ENCODE data around the gene RANGAP1. TPM values are rescaled to one million over a fixed set of nuclear protein-coding genes. Genes with fewer than 3 reads are reported as not detected.
"Not testable (repeated sequence)": the region's sequence is repeated elsewhere in the genome, so short reads cannot be mapped to it uniquely, and the experiment has no call there.

RANGAP1 gene
- total RNA-seq, 2 experiments from 2014 or later: 150 to 151 TPM

DNA sequence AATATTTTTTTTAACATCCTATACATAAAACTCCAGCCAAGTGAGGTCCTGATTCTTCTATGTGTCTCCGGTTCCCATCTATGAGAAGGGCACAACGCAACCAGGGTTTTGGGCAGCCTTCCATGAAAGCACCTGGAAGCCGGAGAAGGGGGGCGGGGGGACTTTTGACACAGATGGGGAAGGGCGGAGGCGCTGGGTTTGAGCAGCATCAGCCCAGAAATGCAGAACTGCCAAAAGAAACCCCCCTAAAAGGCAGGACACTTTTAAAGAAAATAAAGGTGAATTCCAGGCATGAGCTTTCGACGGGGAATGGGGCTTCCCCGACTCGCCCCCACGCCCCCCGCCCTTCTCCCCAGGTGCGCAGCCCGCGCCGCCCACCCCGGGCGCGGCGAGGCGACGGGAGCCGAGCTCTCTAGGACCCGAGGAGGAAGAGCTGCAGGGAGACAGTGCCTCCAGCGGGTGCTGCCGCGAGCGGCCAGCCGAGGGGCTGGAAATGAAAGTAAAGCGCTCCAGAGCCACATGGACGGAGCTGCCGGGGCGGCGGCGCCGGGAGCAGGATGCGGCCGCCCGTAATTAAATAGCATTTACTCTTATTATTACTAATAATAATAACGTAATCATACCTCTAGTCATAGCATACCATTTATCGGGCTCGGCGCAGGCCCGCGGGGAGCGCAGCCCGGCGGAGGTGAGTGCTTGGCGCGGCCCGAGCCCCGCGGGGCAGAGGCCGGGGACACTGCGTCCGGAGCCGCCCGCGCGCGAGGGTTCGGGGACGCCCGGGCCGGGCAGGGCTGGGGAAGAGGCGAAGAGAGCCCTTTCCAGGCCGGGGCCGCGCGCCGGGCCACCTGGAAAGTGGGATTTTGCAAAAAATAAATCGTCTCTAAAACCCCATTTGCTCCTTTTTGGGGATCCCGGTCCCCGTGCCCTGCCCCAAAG lies 15.4 kb upstream of the RANGAP1 start, which contains the start of gene ZC3H7B:
ZC3H7B (plus strand) TSS at position 441 of the 936 bp plus-strand sequence. CDS start 19,136 bp downstream, outside the sequence.
- Mint-ChIP-seq H3K4me1 (ENCODE audit: low read depth) (peaks cover 36% of the 10 kb centered on the region), H3K36me3 (ENCODE audit: low read depth) (peaks cover 13% of the 10 kb centered on the region), H3K27ac (peak within 1 kb of the TSS; percentile 84), H3K9me3 (no peaks in the 10 kb centered on the region), H3K4me3 (peak within 1 kb of the TSS; percentile 77), H3K27me3 (no peaks in the 10 kb centered on the region)
- intact Hi-C loops (cut with micrococcal nuclease): no loop called here
- ATAC-seq (peak; percentile 96), DNase-seq (peak; percentile 87)
- TF ChIP-seq, protein P1, sequence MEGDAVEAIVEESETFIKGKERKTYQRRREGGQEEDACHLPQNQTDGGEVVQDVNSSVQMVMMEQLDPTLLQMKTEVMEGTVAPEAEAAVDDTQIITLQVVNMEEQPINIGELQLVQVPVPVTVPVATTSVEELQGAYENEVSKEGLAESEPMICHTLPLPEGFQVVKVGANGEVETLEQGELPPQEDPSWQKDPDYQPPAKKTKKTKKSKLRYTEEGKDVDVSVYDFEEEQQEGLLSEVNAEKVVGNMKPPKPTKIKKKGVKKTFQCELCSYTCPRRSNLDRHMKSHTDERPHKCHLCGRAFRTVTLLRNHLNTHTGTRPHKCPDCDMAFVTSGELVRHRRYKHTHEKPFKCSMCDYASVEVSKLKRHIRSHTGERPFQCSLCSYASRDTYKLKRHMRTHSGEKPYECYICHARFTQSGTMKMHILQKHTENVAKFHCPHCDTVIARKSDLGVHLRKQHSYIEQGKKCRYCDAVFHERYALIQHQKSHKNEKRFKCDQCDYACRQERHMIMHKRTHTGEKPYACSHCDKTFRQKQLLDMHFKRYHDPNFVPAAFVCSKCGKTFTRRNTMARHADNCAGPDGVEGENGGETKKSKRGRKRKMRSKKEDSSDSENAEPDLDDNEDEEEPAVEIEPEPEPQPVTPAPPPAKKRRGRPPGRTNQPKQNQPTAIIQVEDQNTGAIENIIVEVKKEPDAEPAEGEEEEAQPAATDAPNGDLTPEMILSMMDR (IDR thresholded peaks at IDR 0.05): peak; percentile 50
- ChIA-PET CTCF (interaction anchor here (0.7 to 3.0 kb wide), 8 partner anchors 11 to 379 kb away, joined by 3 to 12 read pairs (median 5); partner anchors contain the start of genes ACO2, PHF5A, RANGAP1 and TEF), POLR2A (interaction anchor here (0.6 to 1.7 kb wide), 9 partner anchors 8 to 350 kb away, joined by 3 to 32 read pairs (median 4); partner anchors contain the start of genes ACO2, PHF5A, RANGAP1 and RBX1)

GRCh38 chr22:41300661-41301060 lies 14.7 kb upstream of the RANGAP1 start:
- ChIA-PET POLR2A (interaction anchor here (1.1 to 1.7 kb wide), 7 partner anchors 12 to 349 kb away, joined by 3 to 32 read pairs (median 4); partner anchors contain the start of genes ACO2, PHF5A, RANGAP1 and RBX1), CTCF (interaction anchor here (0.7 to 3.0 kb wide), 7 partner anchors 11 to 378 kb away, joined by 3 to 12 read pairs (median 4); partner anchors contain the start of genes ACO2, PHF5A and RANGAP1)
- intact Hi-C loops (cut with micrococcal nuclease): no loop called here
- H3K27ac Mint-ChIP-seq: peak overlapping the region; percentile 84
- H3K4me1 Mint-ChIP-seq (ENCODE audit: low read depth): peaks cover 32% of the 10 kb centered on the region
- DNase-seq (no peak), ATAC-seq (no peak)
- peaks cover 10% of the 10 kb centered on the region for H3K36me3 Mint-ChIP-seq (ENCODE audit: low read depth)
- H3K9me3 Mint-ChIP-seq: no peaks in the 10 kb centered on the region
- peak overlapping the region; percentile 77 for H3K4me3 Mint-ChIP-seq
- TF ChIP-seq, protein P1 (IDR thresholded peaks at IDR 0.05): no peak
- no peaks in the 10 kb centered on the region for H3K27me3 Mint-ChIP-seq

- no peaks in the 10 kb centered on the region for H3K27me3 Mint-ChIP-seq
- H3K4me1 Mint-ChIP-seq (ENCODE audit: low read depth): peaks cover 5% of the 10 kb centered on the region
- H3K27ac Mint-ChIP-seq: no peak overlapping the region
- intact Hi-C loops (cut with micrococcal nuclease): no loop called here
- ATAC-seq (no peak), DNase-seq (no peak)
- H3K4me3 Mint-ChIP-seq: no peak overlapping the region
- no peaks in the 10 kb centered on the region for H3K36me3 Mint-ChIP-seq (ENCODE audit: low read depth)
- TF ChIP-seq, protein P1 (IDR thresholded peaks at IDR 0.05): no peak
- H3K9me3 Mint-ChIP-seq: no peaks in the 10 kb centered on the region
- POLR2A ChIA-PET: interaction anchor here (0.7 to 1.2 kb wide), 2 partner anchors 10 to 15 kb away, joined by 3 to 4 read pairs; no protein-coding TSS in a partner anchor
- CTCF ChIA-PET: no interaction called here
Measured at GRCh38 chr22:41296826-41297667, 11.1 kb upstream of the RANGAP1 start.

DNA sequence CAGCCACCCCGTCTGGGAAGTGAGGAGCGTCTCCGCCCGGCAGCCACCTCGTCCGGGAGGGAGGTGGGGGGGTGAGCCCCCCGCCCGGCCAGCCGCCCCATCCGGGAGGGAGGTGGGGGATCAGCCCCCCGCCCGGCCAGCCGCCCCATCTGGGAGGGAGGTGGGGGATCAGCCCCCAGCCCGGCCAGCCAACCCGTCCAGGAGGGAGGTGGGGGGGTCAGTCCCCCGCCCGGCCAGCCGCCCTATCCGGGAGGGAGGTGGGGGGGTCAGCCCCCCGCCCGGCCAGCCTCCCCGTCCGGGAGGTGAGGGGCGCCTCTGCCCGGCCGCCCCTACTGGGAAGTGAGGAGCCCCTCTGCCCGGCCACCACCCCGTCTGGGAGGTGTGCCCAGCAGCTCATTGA lies 8.8 kb upstream of the RANGAP1 start:
- intact Hi-C loops (cut with micrococcal nuclease); CTCF ChIA-PET; H3K27ac Mint-ChIP-seq; ATAC-seq; H3K27me3 Mint-ChIP-seq; POLR2A ChIA-PET; H3K9me3 Mint-ChIP-seq; H3K4me3 Mint-ChIP-seq; DNase-seq; H3K4me1 Mint-ChIP-seq (ENCODE audit: low read depth); H3K36me3 Mint-ChIP-seq (ENCODE audit: low read depth): not testable (repeated sequence)
